HepG2 (cell line): ENCODE results near the gene COQ5. TPM values are rescaled to one million over a fixed set of nuclear protein-coding genes. Genes with fewer than 3 reads are reported as not detected.

Source experiments
- ATAC-seq: fragments of 200-7000 bp; cut with Tn5 transposase; 3 replicates; pipeline ENCODE4 v1.9.1; 2020; ENCODE audit warnings: mild to moderate bottlenecking, moderate library complexity
- BruUV-seq: library from RNA; stranded (reverse); fragments of 400-500 nt; replicated peaks from 2 replicates; lab custom pipeline; 2021; lab: Mats Ljungman, UMichigan
- CTCF ChIA-PET: fragments of 300-600 bp; formaldehyde crosslinking; extraction: SDS; loops from one replicate; lab custom pipeline; 2021; ENCODE audit warnings: low total read pairs, inconsistent platforms, low intra/inter-chr PET ratio; lab: Yijun Ruan, JAX
- POLR2A ChIA-PET: fragments of 350-600 bp; sonication (Branson Sonifier 250); formaldehyde crosslinking; loops from one replicate; lab custom pipeline; 2020; ENCODE audit warnings: antibody characterized with exemption, inconsistent platforms; lab: Yijun Ruan, JAX
- DNase-seq: peaks from one replicate; pipeline ENCODE4 v3.0.0-alpha.2; 2015; ENCODE audit warnings: low spot score
- FAIRE-seq: peaks from 3 replicates; lab custom pipeline; 2011; peaks lifted over from hg19 to GRCh38; lab: Jason Lieb, UNC
- H2AFZ ChIP-seq: one replicate; pipeline ENCODE4 v1.6.1; 2011; ENCODE audit warnings: low read length, inconsistent platforms
- H3K27ac ChIP-seq: fragments of 300-600 bp; 3 replicates; pipeline ENCODE4 v1.8.0; 2011; ENCODE audit warnings: mixed run types, mild to moderate bottlenecking, mixed read lengths, low read length, inconsistent platforms; ENCODE audit not compliant: insufficient read depth; ENCODE audit errors: extremely low read length
- H3K27me3 ChIP-seq, 2 experiments: fragments of 200-600 bp in 1 of 2; 2 replicates in 1 of 2; 3 replicates in 1 of 2; pipeline versions ENCODE4 v1.6.0 to v1.8.0; 2011; ENCODE audit warnings: low read length in 2 of 2, mild to moderate bottlenecking in 2 of 2, moderate library complexity in 2 of 2, inconsistent platforms in 1 of 2; ENCODE audit not compliant: insufficient read depth in 2 of 2, control insufficient read depth in 1 of 2
- H3K36me3 ChIP-seq, 2 experiments: fragments of 200-600 bp in 1 of 2; replicated peaks in 1 of 2; 2 replicates in 1 of 2; 3 replicates in 1 of 2; pipeline versions ENCODE4 v1.5.1 to v1.8.0; 2011; ENCODE audit warnings: low read length in 2 of 2, inconsistent platforms in 1 of 2; ENCODE audit not compliant: insufficient read depth in 2 of 2, control insufficient read depth in 1 of 2
- H3K4me1 ChIP-seq: 2 replicates; pipeline ENCODE4 v1.5.1; 2012; ENCODE audit warnings: low read length, inconsistent platforms; ENCODE audit not compliant: insufficient read depth
- H3K4me2 ChIP-seq: 2 replicates; pipeline ENCODE4 v1.6.0; 2011; ENCODE audit warnings: low read depth, low read length, inconsistent platforms
- H3K4me3 ChIP-seq, 3 experiments: fragments of 200-600 bp in 1 of 3; sonication (generic), shearing (Covaris generic) in 1 of 3; replicated peaks in 1 of 3; 2 replicates each; pipeline ENCODE4 v1.5.1; 2011 to 2016; ENCODE audit warnings: low read length in 3 of 3, inconsistent platforms in 2 of 3, low read depth in 2 of 3, mild to moderate bottlenecking in 2 of 3, control low read depth in 1 of 3, mixed read lengths in 1 of 3; ENCODE audit not compliant: insufficient read depth in 1 of 3
- H3K79me2 ChIP-seq: one replicate; pipeline ENCODE4 v1.6.1; 2011; ENCODE audit warnings: low read length, inconsistent platforms; ENCODE audit not compliant: insufficient read depth
- H3K9ac ChIP-seq: 2 replicates; pipeline ENCODE4 v1.6.0; 2011; ENCODE audit warnings: mild to moderate bottlenecking, low read depth, low read length, inconsistent platforms; ENCODE audit not compliant: insufficient read depth
- H3K9me3 ChIP-seq: 2 replicates; pipeline ENCODE4 v1.5.1; 2012; ENCODE audit warnings: mild to moderate bottlenecking, low read length
- H4K20me1 ChIP-seq: 2 replicates; pipeline ENCODE4 v1.6.0; 2011; ENCODE audit warnings: inconsistent platforms, mild to moderate bottlenecking, low read length, moderate library complexity; ENCODE audit not compliant: insufficient read depth
- AGO2 ChIP-seq: fragments of 200-400 bp; formaldehyde crosslinking; optimal IDR thresholded peaks from 2 replicates; pipeline ENCODE3; 2017; ENCODE audit warnings: mild to moderate bottlenecking, low read depth, low read length, moderate library complexity
- CHD2 ChIP-seq: IDR thresholded peaks from 2 replicates; pipeline ENCODE4 v1.6.1; 2011; ENCODE audit warnings: low read depth, low read length, improper control_type of control experiment
- EEA1 ChIP-seq: sonication (generic); formaldehyde crosslinking; IDR thresholded peaks from 2 replicates; pipeline ENCODE4 v1.5.1; 2020; ENCODE audit warnings: mild to moderate bottlenecking, missing genetic modification reagents, borderline replicate concordance
- MTA3 ChIP-seq: sonication (generic); formaldehyde crosslinking; IDR thresholded peaks from 2 replicates; pipeline ENCODE4 v1.4.0; 2020; ENCODE audit warnings: missing genetic modification reagents
- POLR2A ChIP-seq, 2 experiments: IDR thresholded peaks; 2 replicates each; pipeline ENCODE4 v1.6.1; 2011; ENCODE audit warnings: low read depth in 2 of 2, low read length in 2 of 2, mild to moderate bottlenecking in 1 of 2, moderate library complexity in 1 of 2; ENCODE audit not compliant: insufficient read depth in 1 of 2
- RBFOX2 ChIP-seq: fragments of 200-400 bp; formaldehyde crosslinking; IDR thresholded peaks from 2 replicates; pipeline ENCODE4 v1.6.1; 2017; ENCODE audit warnings: low read depth, mild to moderate bottlenecking, low read length
- SRY ChIP-seq: sonication (generic); formaldehyde crosslinking; IDR thresholded peaks from 2 replicates; pipeline ENCODE4 v1.8.0; 2022; ENCODE audit warnings: mild to moderate bottlenecking, missing genetic modification reagents
- SSRP1 ChIP-seq: IDR thresholded peaks from 2 replicates; pipeline ENCODE4 v1.6.1; 2016; ENCODE audit warnings: control low read depth
- ZNF619 ChIP-seq: sonication (generic); formaldehyde crosslinking; IDR thresholded peaks from 2 replicates; pipeline ENCODE4 v1.4.0; 2020; ENCODE audit warnings: mild to moderate bottlenecking, missing genetic modification reagents
- WGBS: methylation state at CpG from one replicate; pipeline ENCODE4 v1.1.6; 2017; ENCODE audit warnings: low lambda C conversion rate; 5-methylcytosine and 5-hydroxymethylcytosine counted together
- in situ Hi-C: cut with HindIII; loops from 2 replicates; pipeline ENCODE4 v1.10.0; 2017; ENCODE audit warnings: low pct_unique_long_range_greater_than_20kb; ENCODE audit not compliant: extremely low pct_ligation_motif_present
- intact Hi-C: fragments of 100-400 bp; cut with micrococcal nuclease; formaldehyde crosslinking; loops from one replicate; pipeline ENCODE4 v1.10.0; 2022; ENCODE audit not compliant: unreplicated experiment
- polyA plus RNA-seq, 8 experiments: library from polyadenylated mRNA; depleted of rRNA in 3 of 8; stranded (reverse) in 7 of 8; unstranded in 1 of 8; fragments of >200 nt; fragmentation: Illumina TruSeq in 4 of 8; extraction: Trizol in 4 of 8; gene quantifications; 2 replicates each; pipeline versions ENCODE4 v1.2.1 to v1.2.3, GENCODE V29; 2011 to 2016; ENCODE audit warnings: low read depth in 4 of 8, missing spikeins in 1 of 8, mixed read lengths in 1 of 8; ENCODE audit not compliant: insufficient read depth in 1 of 8
- total RNA-seq, 5 experiments: library from RNA; depleted of rRNA; stranded (reverse); fragments of >200 nt; fragmentation: Illumina TruSeq; extraction: Trizol; gene quantifications; 2 replicates each; pipeline ENCODE4 v1.2.3, GENCODE V29; 2016; ENCODE audit warnings: low read depth in 1 of 5
- TF ChIP-seq, protein P1 (sequence below): sonication (generic); formaldehyde crosslinking; IDR thresholded peaks from 2 replicates; pipeline ENCODE4 v1.4.0; 2020; ENCODE audit warnings: mild to moderate bottlenecking, low read depth, missing genetic modification reagents

The COQ5 gene
- total and polyA plus RNA-seq, 2 of the 13 experiments (the other 11 are each of a cell fraction or from before 2014, with no cell fraction given) = 36.4 to 41.5 TPM

DNA sequence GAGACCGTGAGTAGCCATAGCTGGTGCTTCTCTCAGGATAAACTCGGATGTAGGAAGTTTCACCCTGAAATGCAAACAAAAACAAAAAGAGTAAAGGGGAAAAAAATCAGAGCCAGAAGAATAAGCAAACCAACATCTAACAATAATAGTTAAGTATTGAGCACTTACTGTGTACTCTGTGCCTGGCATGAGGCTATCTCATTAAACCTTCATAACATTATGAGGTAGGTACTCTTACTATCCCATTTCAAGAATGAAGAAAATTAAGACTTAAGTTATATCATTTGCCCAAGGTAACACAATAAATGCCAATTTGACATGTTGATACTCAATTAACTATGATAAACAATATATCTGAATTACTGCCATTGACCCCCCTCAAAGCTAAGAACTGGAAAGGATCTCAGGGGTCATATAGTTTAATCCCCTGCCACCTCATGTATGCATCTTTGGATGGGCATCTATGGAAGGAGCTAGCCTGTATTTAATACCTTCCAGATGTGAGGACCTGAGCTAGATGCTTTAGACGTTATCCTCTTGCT is 66.8 kb downstream of the COQ5 start:
- ChIA-PET CTCF (no interaction called here), POLR2A (interaction anchor here (0.7 kb wide), 1 partner anchor 9 kb away, joined by 3 read pairs; no protein-coding TSS in a partner anchor)
- no peaks in the 10 kb centered on the region for H3K27me3 ChIP-seq
- no peak overlapping the region for H3K9ac ChIP-seq
- no peak overlapping the region for H3K27ac ChIP-seq
- no peak overlapping the region for H2AFZ ChIP-seq
- H3K79me2 ChIP-seq = peaks cover 20% of the 10 kb centered on the region
- peaks cover 14% of the 10 kb centered on the region for H4K20me1 ChIP-seq
- in situ Hi-C loops (no loop called here), intact Hi-C loops (no loop called here)
- H3K9me3 ChIP-seq = no peaks in the 10 kb centered on the region
- DNase-seq (no peak), ATAC-seq (no peak), FAIRE-seq (no peak)
- no peak overlapping the region for H3K4me2 ChIP-seq
- peaks cover 33 to 77% of the 10 kb centered on the region in 2 experiments for H3K36me3 ChIP-seq
- BruUV-seq = TSS peak; percentile 19
- H3K4me1 ChIP-seq = peaks cover 13% of the 10 kb centered on the region
- TF ChIP-seq MTA3 = no peak
- no peak for TF ChIP-seq SRY (CRISPR knock-in tag)
- peak; percentile 31 for TF ChIP-seq RBFOX2
- TF ChIP-seq CHD2 = no peak
- no peak for TF ChIP-seq ZNF619 (CRISPR knock-in tag)
- peak; percentile 12 to 30; a peak in 2 of 4 replicates for TF ChIP-seq POLR2A (IDR thresholded peaks at IDR 0.05; ENCODE audit: insufficient read depth in 1 of 2, low read depth in 2 of 2, low read length in 2 of 2)
- TF ChIP-seq, protein P1, sequence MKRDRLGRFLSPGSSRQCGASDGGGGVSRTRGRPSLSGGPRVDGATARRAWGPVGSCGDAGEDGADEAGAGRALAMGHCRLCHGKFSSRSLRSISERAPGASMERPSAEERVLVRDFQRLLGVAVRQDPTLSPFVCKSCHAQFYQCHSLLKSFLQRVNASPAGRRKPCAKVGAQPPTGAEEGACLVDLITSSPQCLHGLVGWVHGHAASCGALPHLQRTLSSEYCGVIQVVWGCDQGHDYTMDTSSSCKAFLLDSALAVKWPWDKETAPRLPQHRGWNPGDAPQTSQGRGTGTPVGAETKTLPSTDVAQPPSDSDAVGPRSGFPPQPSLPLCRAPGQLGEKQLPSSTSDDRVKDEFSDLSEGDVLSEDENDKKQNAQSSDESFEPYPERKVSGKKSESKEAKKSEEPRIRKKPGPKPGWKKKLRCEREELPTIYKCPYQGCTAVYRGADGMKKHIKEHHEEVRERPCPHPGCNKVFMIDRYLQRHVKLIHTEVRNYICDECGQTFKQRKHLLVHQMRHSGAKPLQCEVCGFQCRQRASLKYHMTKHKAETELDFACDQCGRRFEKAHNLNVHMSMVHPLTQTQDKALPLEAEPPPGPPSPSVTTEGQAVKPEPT = no peak
- no peak for TF ChIP-seq EEA1 (CRISPR knock-in tag)
- TF ChIP-seq AGO2 = peak; percentile 65
- 0 out of 2 replicates have a peak, but pooled peaks have one; percentile 69 for TF ChIP-seq SSRP1 (CRISPR knock-in tag)
- no peak overlapping the region for H3K4me3 ChIP-seq
- WGBS = 95% methylated on average over 3 of the region's 3 CpGs
